Measurements from ENCODE around the gene SIKE1.
A peak's percentile ranks its signal among the peaks of the same experiment; 100 is the strongest.
"Not testable (repeated sequence)": the region's sequence is repeated elsewhere in the genome, so short reads cannot be mapped to it uniquely, and the experiment has no call there.

Gene SIKE1

GRCh38 chr1:114755006-114755931 is 25.2 kb downstream of the SIKE1 start:
- peak; percentile 53 for DNase-seq

GRCh38 chr1:114753702-114754101 is 26.8 kb downstream of the SIKE1 start:
- not testable (repeated sequence) for DNase-seq

GRCh38 chr1:114753143-114753542 is 27.3 kb downstream of the SIKE1 start:
- DNase-seq = no peak

- DNase-seq = no peak
These were observed 29.7 kb downstream of the SIKE1 start for GRCh38 chr1:114750780-114751179.

GRCh38 chr1:114749835-114750234 is 30.6 kb downstream of the SIKE1 start:
- DNase-seq = no peak

- DNase-seq = no peak
These were observed 33.9 kb downstream of the SIKE1 start for GRCh38 chr1:114746450-114747121.

- DNase-seq = no peak
These were observed 35.2 kb downstream of the SIKE1 start for GRCh38 chr1:114745291-114745690.

GRCh38 chr1:114741963-114742746 is 38.3 kb downstream of the SIKE1 start:
- DNase-seq = no peak

GRCh38 chr1:114740331-114740730 is 40.2 kb downstream of the SIKE1 start:
- no peak for DNase-seq

GRCh38 chr1:114737314-114737849 is 43.1 kb downstream of the SIKE1 start:
- no peak for DNase-seq

- no peak for DNase-seq
These were observed 45.0 kb downstream of the SIKE1 start for GRCh38 chr1:114735479-114735878.

GRCh38 chr1:114729782-114730181 is 50.7 kb downstream of the SIKE1 start:
- DNase-seq = no peak

GRCh38 chr1:114728553-114728952 is 51.9 kb downstream of the SIKE1 start:
- no peak for DNase-seq

- DNase-seq = no peak
These were observed 55.3 kb downstream of the SIKE1 start for GRCh38 chr1:114725230-114725629.

GRCh38 chr1:114723915-114724314 is 56.6 kb downstream of the SIKE1 start:
- no peak for DNase-seq

GRCh38 chr1:114723457-114723856 is 57.0 kb downstream of the SIKE1 start:
- DNase-seq = no peak

GRCh38 chr1:114720492-114720891 is 60.0 kb downstream of the SIKE1 start:
- no peak for DNase-seq
